Heart right ventricle (tissue), 16 donors: ENCODE measurements around the gene PLXNA2. TPM values are rescaled to one million over a fixed set of nuclear protein-coding genes. Genes with fewer than 3 reads are reported as not detected.

Experiments used
- ATAC-seq, 8 donors: fragments of 200-7000 bp; cut with Tn5 transposase; one replicate each; pipeline ENCODE4 v1.9.1; 2020; ENCODE audit warnings: mild to moderate bottlenecking in 8 of 8, moderate library complexity in 8 of 8, moderate number of reproducible peaks in 1 of 8
- DNase-seq, 2 donors: peaks; one replicate each; pipeline ENCODE4 v3.0.0-alpha.2; 2020
- H3K27ac ChIP-seq, 10 donors: fragments of 200-600 bp; sonication (generic) in 2 of 10; one replicate each; pipeline versions ENCODE4 v1.5.0 to v1.8.0; 2020 to 2022; ENCODE audit warnings: mild to moderate bottlenecking in 3 of 10
- H3K27me3 ChIP-seq, 7 donors: fragments of 200-600 bp; one replicate each; pipeline ENCODE4 v1.8.0; 2021 to 2022; ENCODE audit warnings: mild to moderate bottlenecking in 2 of 7
- H3K36me3 ChIP-seq, 9 donors: fragments of 200-600 bp; sonication (generic) in 1 of 9; one replicate each; pipeline versions ENCODE4 v1.5.0 to v1.8.0; 2020 to 2022; ENCODE audit warnings: mild to moderate bottlenecking in 2 of 9
- H3K4me1 ChIP-seq, 9 donors: fragments of 200-600 bp; sonication (generic) in 1 of 9; one replicate each; pipeline versions ENCODE4 v1.5.0 to v1.8.0; 2020 to 2022; ENCODE audit warnings: mild to moderate bottlenecking in 4 of 9
- H3K4me3 ChIP-seq, 10 donors: fragments of 200-600 bp; sonication (generic) in 2 of 10; one replicate each; pipeline versions ENCODE4 v1.5.0 to v1.8.0; 2020 to 2022; ENCODE audit warnings: mild to moderate bottlenecking in 7 of 10, moderate library complexity in 2 of 10
- H3K9me3 ChIP-seq, 11 donors: fragments of 200-600 bp in 10 of 11; sonication (generic) in 2 of 11; one replicate each; pipeline versions ENCODE4 v1.5.0 to v1.8.0; 2013 to 2022; ENCODE audit warnings: mild to moderate bottlenecking in 2 of 11, control low read depth in 1 of 11, moderate library complexity in 1 of 11
- CTCF ChIP-seq, 9 donors: fragments of 200-600 bp; sonication (generic) in 2 of 9; IDR thresholded peaks; one replicate each; pipeline versions ENCODE4 v1.5.0 to v1.8.0; 2021 to 2022; ENCODE audit warnings: antibody characterized with exemption in 9 of 9, mild to moderate bottlenecking in 5 of 9, moderate library complexity in 1 of 9
- WGBS, 2 donors: extraction: QIAGEN DNeasy Blood & Tissue Kit; methylation state at CpG; one replicate each; pipeline ENCODE4 v1.1.7; 2013; ENCODE audit warnings: inconsistent platforms in 1 of 2; 5-methylcytosine and 5-hydroxymethylcytosine counted together
- intact Hi-C, 10 donors: fragments of 100-400 bp; cut with DNase I; formaldehyde crosslinking; loops; one replicate each; pipeline versions ENCODE4 v1.11.1 to v1.14.2; 2022
- polyA plus RNA-seq, 2 donors: library from polyadenylated mRNA; stranded (reverse); fragments of 200-250 nt; gene quantifications; one replicate each; pipeline ENCODE4 v1.2.3, GENCODE V29; 2013
- total RNA-seq, 10 donors: library from RNA; stranded (reverse); fragmentation: NEBNext Ultra II Directional in 3 of 10; extraction: Animal tissue kit (Norgen Biotek cat#: 25700) in 3 of 10; gene quantifications; one replicate each; pipeline versions ENCODE4 v1.2.1 to v1.2.4, GENCODE V29; 2021 to 2023
- donor health status: Arrhythmogenic right ventricular cardiomyopathy.
- donor health status: ischemic (EF 13 %, LVEDD 7.1; RV severe dilation, severe dysfunction).
- donor health status: healthy with polysubstance abuse.
- donor health status: DM: no; HTN: yes; CAD: no.
- donor health status: DM: no; HTN: no; CAD: no.
- donor health status: ischemic (EF 25% LVEDD 6.9; RV normal size, moderate dysfunction).
- donor health status: ischemic (EF 25% LVEDD 5.7; RV mildly dilated, moderate dysfunction).
- donor health status: healthy.
- donor health status: DM: yes; HTN: yes; CAD: no.
- donor health status: Ischemic cardiomyopathy.
- donor health status: ischemic (EF 35%, LVEDD 5.7; RV mildly dilated, moderate dysfunction).
- donor health status: nonischemic (EF 11% LVEDD 7.7; RV severe dilation, severe dysfunction).
- donor health status: DM: yes; HTN: yes; CAD: no.
- donor health status: PGD.
- donor health status: ischemic (EF 29% LVEDD 5.4; RV normal size, mild dysfunction).
- donor health status: nonischemic (EF 23%, LVEDD 6.1; RV moderate dilation, normal function).

PLXNA2 gene
- total and polyA plus RNA-seq, 12 donors = 6.1 to 31.6 (median 17.9) TPM

- no peaks in the 10 kb centered on the region for H3K27me3 ChIP-seq
- H3K4me1 ChIP-seq = peaks cover 20 to 90% (median 70%) of the 10 kb centered on the region in 9 donors
- peak in 2 of 8 donors; percentile 28 to 37 for ATAC-seq
- H3K27ac ChIP-seq = no peak overlapping the region
- peak in 2 of 9 donors; percentile 35 to 43 for TF ChIP-seq CTCF (IDR thresholded peaks at IDR 0.05)
- no peaks in the 10 kb centered on the region for H3K9me3 ChIP-seq
- intact Hi-C loops = no loop called here
- H3K4me3 ChIP-seq = no peak overlapping the region
- 33 to 50% methylated on average over 12 of the region's 12 CpGs for WGBS, 2 donors
- no peak for DNase-seq
- peaks cover 0 to 3% (median 0%) of the 10 kb centered on the region in 9 donors for H3K36me3 ChIP-seq
These were observed 79.6 kb downstream of the PLXNA2 start for GRCh38 chr1:208164609-208165008.

- no peaks in the 10 kb centered on the region for H3K27me3 ChIP-seq
- WGBS, 2 donors = 95 to 100% methylated on average over 1 of the region's 1 CpG
- no peak for DNase-seq
- no peak for ATAC-seq
- no peak overlapping the region for H3K27ac ChIP-seq
- intact Hi-C loops = no loop called here
- H3K4me1 ChIP-seq = peaks cover 26 to 90% (median 72%) of the 10 kb centered on the region in 9 donors
- no peaks in the 10 kb centered on the region for H3K9me3 ChIP-seq
- no peak overlapping the region for H3K4me3 ChIP-seq
- H3K36me3 ChIP-seq = peaks cover 0 to 3% (median 0%) of the 10 kb centered on the region in 9 donors
- no peak for TF ChIP-seq CTCF (IDR thresholded peaks at IDR 0.05)
These were observed 80.6 kb downstream of the PLXNA2 start for GRCh38 chr1:208163539-208163938.

- Histone ChIP-seq H3K27me3 (no peaks in the 10 kb centered on the region), H3K36me3 (peaks cover 0 to 3% (median 0%) of the 10 kb centered on the region in 9 donors), H3K27ac (peak overlapping the region in 2 of 10 donors; percentile 69 to 79), H3K4me1 (peaks cover 26 to 94% (median 78%) of the 10 kb centered on the region in 9 donors), H3K4me3 (no peak overlapping the region), H3K9me3 (no peaks in the 10 kb centered on the region)
- WGBS, 2 donors = 95 to 97% methylated on average over 1 of the region's 1 CpG
- intact Hi-C loops = no loop called here
- peak in 2 of 8 donors; percentile 9 to 67 for ATAC-seq
- DNase-seq = no peak
- TF ChIP-seq CTCF (IDR thresholded peaks at IDR 0.05) = no peak
These were observed 81.3 kb downstream of the PLXNA2 start for GRCh38 chr1:208162903-208163302.

- DNase-seq = no peak
- H3K4me1 ChIP-seq = peaks cover 26 to 100% (median 81%) of the 10 kb centered on the region in 9 donors
- H3K27ac ChIP-seq = peak overlapping the region in 8 of 10 donors; percentile 10 to 79 (median 52)
- intact Hi-C loops = no loop called here
- peak; percentile 24 to 69 (median 44) for ATAC-seq
- H3K27me3 ChIP-seq = no peaks in the 10 kb centered on the region
- H3K9me3 ChIP-seq = no peaks in the 10 kb centered on the region
- peaks cover 0 to 3% (median 0%) of the 10 kb centered on the region in 9 donors for H3K36me3 ChIP-seq
- no peak for TF ChIP-seq CTCF (IDR thresholded peaks at IDR 0.05)
- 26 to 39% methylated on average over 6 of the region's 6 CpGs for WGBS, 2 donors
- H3K4me3 ChIP-seq = no peak overlapping the region
These were observed 82.4 kb downstream of the PLXNA2 start for GRCh38 chr1:208161656-208162375.
